HepG2 (cell line): Measurements from ENCODE around the gene ARL6IP4. TPM values are rescaled to one million over a fixed set of nuclear protein-coding genes. Genes with fewer than 3 reads are reported as not detected.

Experiments
- ATAC-seq: fragments of 200-7000 bp; cut with Tn5 transposase; 3 replicates; pipeline ENCODE4 v1.9.1; 2020; ENCODE audit warnings: mild to moderate bottlenecking, moderate library complexity
- BruUV-seq: library from RNA; stranded (reverse); fragments of 400-500 nt; replicated peaks from 2 replicates; lab custom pipeline; 2021; lab: Mats Ljungman, UMichigan
- CTCF ChIA-PET: fragments of 300-600 bp; formaldehyde crosslinking; extraction: SDS; loops from one replicate; lab custom pipeline; 2021; ENCODE audit warnings: low total read pairs, inconsistent platforms, low intra/inter-chr PET ratio; lab: Yijun Ruan, JAX
- POLR2A ChIA-PET: fragments of 350-600 bp; sonication (Branson Sonifier 250); formaldehyde crosslinking; loops from one replicate; lab custom pipeline; 2020; ENCODE audit warnings: antibody characterized with exemption, inconsistent platforms; lab: Yijun Ruan, JAX
- DNase-seq: peaks from one replicate; pipeline ENCODE4 v3.0.0-alpha.2; 2015; ENCODE audit warnings: low spot score
- FAIRE-seq: peaks from 3 replicates; lab custom pipeline; 2011; peaks lifted over from hg19 to GRCh38; lab: Jason Lieb, UNC
- H2AFZ ChIP-seq: one replicate; pipeline ENCODE4 v1.6.1; 2011; ENCODE audit warnings: low read length, inconsistent platforms
- H3K27ac ChIP-seq: fragments of 300-600 bp; 3 replicates; pipeline ENCODE4 v1.8.0; 2011; ENCODE audit warnings: mixed run types, mild to moderate bottlenecking, mixed read lengths, low read length, inconsistent platforms; ENCODE audit not compliant: insufficient read depth; ENCODE audit errors: extremely low read length
- H3K27me3 ChIP-seq, 2 experiments: fragments of 200-600 bp in 1 of 2; 2 replicates in 1 of 2; 3 replicates in 1 of 2; pipeline versions ENCODE4 v1.6.0 to v1.8.0; 2011; ENCODE audit warnings: low read length in 2 of 2, mild to moderate bottlenecking in 2 of 2, moderate library complexity in 2 of 2, inconsistent platforms in 1 of 2; ENCODE audit not compliant: insufficient read depth in 2 of 2, control insufficient read depth in 1 of 2
- H3K36me3 ChIP-seq, 2 experiments: fragments of 200-600 bp in 1 of 2; replicated peaks in 1 of 2; 2 replicates in 1 of 2; 3 replicates in 1 of 2; pipeline versions ENCODE4 v1.5.1 to v1.8.0; 2011; ENCODE audit warnings: low read length in 2 of 2, inconsistent platforms in 1 of 2; ENCODE audit not compliant: insufficient read depth in 2 of 2, control insufficient read depth in 1 of 2
- H3K4me1 ChIP-seq: 2 replicates; pipeline ENCODE4 v1.5.1; 2012; ENCODE audit warnings: low read length, inconsistent platforms; ENCODE audit not compliant: insufficient read depth
- H3K4me2 ChIP-seq: 2 replicates; pipeline ENCODE4 v1.6.0; 2011; ENCODE audit warnings: low read depth, low read length, inconsistent platforms
- H3K4me3 ChIP-seq, 3 experiments: fragments of 200-600 bp in 1 of 3; sonication (generic), shearing (Covaris generic) in 1 of 3; replicated peaks in 1 of 3; 2 replicates each; pipeline ENCODE4 v1.5.1; 2011 to 2016; ENCODE audit warnings: low read length in 3 of 3, inconsistent platforms in 2 of 3, low read depth in 2 of 3, mild to moderate bottlenecking in 2 of 3, control low read depth in 1 of 3, mixed read lengths in 1 of 3; ENCODE audit not compliant: insufficient read depth in 1 of 3
- H3K79me2 ChIP-seq: one replicate; pipeline ENCODE4 v1.6.1; 2011; ENCODE audit warnings: low read length, inconsistent platforms; ENCODE audit not compliant: insufficient read depth
- H3K9ac ChIP-seq: 2 replicates; pipeline ENCODE4 v1.6.0; 2011; ENCODE audit warnings: mild to moderate bottlenecking, low read depth, low read length, inconsistent platforms; ENCODE audit not compliant: insufficient read depth
- H3K9me3 ChIP-seq: 2 replicates; pipeline ENCODE4 v1.5.1; 2012; ENCODE audit warnings: mild to moderate bottlenecking, low read length
- H4K20me1 ChIP-seq: 2 replicates; pipeline ENCODE4 v1.6.0; 2011; ENCODE audit warnings: inconsistent platforms, mild to moderate bottlenecking, low read length, moderate library complexity; ENCODE audit not compliant: insufficient read depth
- AGO2 ChIP-seq: fragments of 200-400 bp; formaldehyde crosslinking; optimal IDR thresholded peaks from 2 replicates; pipeline ENCODE3; 2017; ENCODE audit warnings: mild to moderate bottlenecking, low read depth, low read length, moderate library complexity
- ERF ChIP-seq: IDR thresholded peaks from 2 replicates; pipeline ENCODE4 v1.6.1; 2018; ENCODE audit warnings: missing biosample characterization, missing genetic modification reagents
- FOXO1 ChIP-seq: sonication (generic); formaldehyde crosslinking; IDR thresholded peaks from 2 replicates; pipeline ENCODE4 v1.4.0; 2020; ENCODE audit warnings: missing genetic modification reagents
- HNF4G ChIP-seq, 2 experiments: sonication (generic) in 1 of 2; formaldehyde crosslinking in 1 of 2; IDR thresholded peaks; 2 replicates each; pipeline versions ENCODE4 v1.4.0 to v1.6.1; 2011 to 2020; ENCODE audit warnings: borderline replicate concordance in 2 of 2, low read depth in 2 of 2, mild to moderate bottlenecking in 2 of 2, low read length in 1 of 2, missing genetic modification reagents in 1 of 2, moderate library complexity in 1 of 2
- KDM2A ChIP-seq: sonication (generic); formaldehyde crosslinking; IDR thresholded peaks from 2 replicates; pipeline ENCODE4 v1.4.0; 2020; ENCODE audit warnings: low read depth, missing genetic modification reagents, borderline replicate concordance
- MAFG ChIP-seq: sonication (generic); formaldehyde crosslinking; IDR thresholded peaks from 2 replicates; pipeline ENCODE4 v1.5.1; 2020; ENCODE audit warnings: mild to moderate bottlenecking, missing genetic modification reagents
- ZFX ChIP-seq: sonication (generic); formaldehyde crosslinking; IDR thresholded peaks from 2 replicates; pipeline ENCODE4 v1.4.0; 2020; ENCODE audit warnings: mild to moderate bottlenecking, low read depth, missing genetic modification reagents, moderate library complexity
- ZNF138 ChIP-seq: sonication (generic); formaldehyde crosslinking; IDR thresholded peaks from 2 replicates; pipeline ENCODE4 v1.5.0; 2020; ENCODE audit warnings: mild to moderate bottlenecking, low read depth, missing genetic modification reagents
- ZNF30 ChIP-seq: sonication (generic); formaldehyde crosslinking; IDR thresholded peaks from 2 replicates; pipeline ENCODE4 v1.5.0; 2020; ENCODE audit warnings: mild to moderate bottlenecking, missing genetic modification reagents
- ZNF329 ChIP-seq: sonication (generic); formaldehyde crosslinking; IDR thresholded peaks from 2 replicates; pipeline ENCODE4 v1.9.0; 2021; ENCODE audit warnings: low read depth, mild to moderate bottlenecking, missing genetic modification reagents
- ZNF879 ChIP-seq: sonication (generic); formaldehyde crosslinking; IDR thresholded peaks from 2 replicates; pipeline ENCODE4 v1.8.1; 2023; ENCODE audit warnings: missing genetic modification reagents
- WGBS: methylation state at CpG from one replicate; pipeline ENCODE4 v1.1.6; 2017; ENCODE audit warnings: low lambda C conversion rate; 5-methylcytosine and 5-hydroxymethylcytosine counted together
- in situ Hi-C: cut with HindIII; loops from 2 replicates; pipeline ENCODE4 v1.10.0; 2017; ENCODE audit warnings: low pct_unique_long_range_greater_than_20kb; ENCODE audit not compliant: extremely low pct_ligation_motif_present
- intact Hi-C: fragments of 100-400 bp; cut with micrococcal nuclease; formaldehyde crosslinking; loops from one replicate; pipeline ENCODE4 v1.10.0; 2022; ENCODE audit not compliant: unreplicated experiment
- polyA plus RNA-seq, 8 experiments: library from polyadenylated mRNA; depleted of rRNA in 3 of 8; stranded (reverse) in 7 of 8; unstranded in 1 of 8; fragments of >200 nt; fragmentation: Illumina TruSeq in 4 of 8; extraction: Trizol in 4 of 8; gene quantifications; 2 replicates each; pipeline versions ENCODE4 v1.2.1 to v1.2.3, GENCODE V29; 2011 to 2016; ENCODE audit warnings: low read depth in 4 of 8, missing spikeins in 1 of 8, mixed read lengths in 1 of 8; ENCODE audit not compliant: insufficient read depth in 1 of 8
- total RNA-seq, 5 experiments: library from RNA; depleted of rRNA; stranded (reverse); fragments of >200 nt; fragmentation: Illumina TruSeq; extraction: Trizol; gene quantifications; 2 replicates each; pipeline ENCODE4 v1.2.3, GENCODE V29; 2016; ENCODE audit warnings: low read depth in 1 of 5
- TF ChIP-seq, protein P1 (sequence below): sonication (generic); formaldehyde crosslinking; IDR thresholded peaks from 2 replicates; pipeline ENCODE4 v1.4.0; 2020; ENCODE audit warnings: missing genetic modification reagents, borderline replicate concordance
- TF ChIP-seq, protein P2 (sequence below): sonication (generic); formaldehyde crosslinking; IDR thresholded peaks from 2 replicates; pipeline ENCODE4 v1.8.0; 2022; ENCODE audit warnings: mild to moderate bottlenecking, missing genetic modification reagents, moderate library complexity
- TF ChIP-seq, protein P3 (sequence below): sonication (generic); formaldehyde crosslinking; IDR thresholded peaks from 2 replicates; pipeline ENCODE4 v1.5.0; 2020; ENCODE audit warnings: mild to moderate bottlenecking, missing genetic modification reagents
- TF ChIP-seq, protein P4 (sequence below): sonication (generic); formaldehyde crosslinking; IDR thresholded peaks from 2 replicates; pipeline ENCODE4; 2020; ENCODE audit warnings: missing genetic modification reagents, mild to moderate bottlenecking, borderline replicate concordance

The ARL6IP4 gene
- total and polyA plus RNA-seq, 2 of the 13 experiments (the other 11 are each of a cell fraction or from before 2014, with no cell fraction given) = 155 to 220 TPM

- Histone ChIP-seq H3K9ac (peak overlapping the region; percentile 94), H3K9me3 (no peaks in the 10 kb centered on the region), H3K27me3 (no peaks in the 10 kb centered on the region; a peak in 1 of 5 replicates), H2AFZ (no peak overlapping the region), H3K4me3 (peak overlapping the region; percentile 87 to 99 (median 97)), H3K36me3 (peaks cover 3 to 19% of the 10 kb centered on the region in 2 experiments; a peak in 4 of 5 replicates), H4K20me1 (no peaks in the 10 kb centered on the region), H3K79me2 (peaks cover 42% of the 10 kb centered on the region), H3K4me2 (peak overlapping the region; percentile 96), H3K4me1 (peaks cover 78% of the 10 kb centered on the region), H3K27ac (peak overlapping the region; percentile 93)
- WGBS = under 1% methylated on average over 30 of the region's 40 CpGs
- BruUV-seq = no TSS peak
- in situ Hi-C loops = no loop called here
- DNase-seq = no peak
- ChIA-PET CTCF (no interaction called here), POLR2A (interaction anchor here (0.6 to 5.0 kb wide), 3 partner anchors 12 to 252 kb away, joined by 3 to 42 read pairs (median 4); partner anchors contain the start of genes MPHOSPH9, MTRFR and PITPNM2)
- FAIRE-seq = no peak
- intact Hi-C loops = loop anchor here (5.0 kb wide), 1 partner anchor 251 kb away; the partner anchor contains the start of genes MPHOSPH9 and MTRFR
- peak; percentile 2 for ATAC-seq
- no peak for TF ChIP-seq ERF (CRISPR knock-in tag)
- TF ChIP-seq KDM2A (CRISPR knock-in tag) = peak; percentile 0; the same call in 1 of the 2 replicates
- TF ChIP-seq, protein P1, sequence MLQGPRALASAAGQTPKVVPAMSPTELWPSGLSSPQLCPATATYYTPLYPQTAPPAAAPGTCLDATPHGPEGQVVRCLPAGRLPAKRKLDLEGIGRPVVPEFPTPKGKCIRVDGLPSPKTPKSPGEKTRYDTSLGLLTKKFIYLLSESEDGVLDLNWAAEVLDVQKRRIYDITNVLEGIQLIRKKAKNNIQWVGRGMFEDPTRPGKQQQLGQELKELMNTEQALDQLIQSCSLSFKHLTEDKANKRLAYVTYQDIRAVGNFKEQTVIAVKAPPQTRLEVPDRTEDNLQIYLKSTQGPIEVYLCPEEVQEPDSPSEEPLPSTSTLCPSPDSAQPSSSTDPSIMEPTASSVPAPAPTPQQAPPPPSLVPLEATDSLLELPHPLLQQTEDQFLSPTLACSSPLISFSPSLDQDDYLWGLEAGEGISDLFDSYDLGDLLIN (CRISPR knock-in tag) = no peak
- TF ChIP-seq ZNF879 (CRISPR knock-in tag) = peak; percentile 46; the same call in 1 of the 2 replicates
- 0 out of 2 replicates have a peak, but pooled peaks have one; percentile 27 for TF ChIP-seq MAFG (CRISPR knock-in tag)
- 0 out of 2 replicates have a peak, but pooled peaks have one; percentile 52 for TF ChIP-seq ZNF30 (CRISPR knock-in tag)
- TF ChIP-seq, protein P2, sequence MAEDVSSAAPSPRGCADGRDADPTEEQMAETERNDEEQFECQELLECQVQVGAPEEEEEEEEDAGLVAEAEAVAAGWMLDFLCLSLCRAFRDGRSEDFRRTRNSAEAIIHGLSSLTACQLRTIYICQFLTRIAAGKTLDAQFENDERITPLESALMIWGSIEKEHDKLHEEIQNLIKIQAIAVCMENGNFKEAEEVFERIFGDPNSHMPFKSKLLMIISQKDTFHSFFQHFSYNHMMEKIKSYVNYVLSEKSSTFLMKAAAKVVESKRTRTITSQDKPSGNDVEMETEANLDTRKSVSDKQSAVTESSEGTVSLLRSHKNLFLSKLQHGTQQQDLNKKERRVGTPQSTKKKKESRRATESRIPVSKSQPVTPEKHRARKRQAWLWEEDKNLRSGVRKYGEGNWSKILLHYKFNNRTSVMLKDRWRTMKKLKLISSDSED (CRISPR knock-in tag) = peak; percentile 10; the same call in 1 of the 2 replicates
- TF ChIP-seq ZNF329 (CRISPR knock-in tag) = peak; percentile 11; the same call in 1 of the 2 replicates
- no peak for TF ChIP-seq HNF4G (IDR thresholded peaks at IDR 0.05; ENCODE audit: borderline replicate concordance, low read depth, low read length)
- TF ChIP-seq HNF4G (CRISPR knock-in tag; IDR thresholded peaks at IDR 0.05; ENCODE audit: borderline replicate concordance, low read depth) = no peak
- TF ChIP-seq FOXO1 (CRISPR knock-in tag) = peak; percentile 35; the same call in 1 of the 2 replicates
- peak; percentile 14 for TF ChIP-seq AGO2
- no peak for TF ChIP-seq ZFX
- TF ChIP-seq, protein P3, sequence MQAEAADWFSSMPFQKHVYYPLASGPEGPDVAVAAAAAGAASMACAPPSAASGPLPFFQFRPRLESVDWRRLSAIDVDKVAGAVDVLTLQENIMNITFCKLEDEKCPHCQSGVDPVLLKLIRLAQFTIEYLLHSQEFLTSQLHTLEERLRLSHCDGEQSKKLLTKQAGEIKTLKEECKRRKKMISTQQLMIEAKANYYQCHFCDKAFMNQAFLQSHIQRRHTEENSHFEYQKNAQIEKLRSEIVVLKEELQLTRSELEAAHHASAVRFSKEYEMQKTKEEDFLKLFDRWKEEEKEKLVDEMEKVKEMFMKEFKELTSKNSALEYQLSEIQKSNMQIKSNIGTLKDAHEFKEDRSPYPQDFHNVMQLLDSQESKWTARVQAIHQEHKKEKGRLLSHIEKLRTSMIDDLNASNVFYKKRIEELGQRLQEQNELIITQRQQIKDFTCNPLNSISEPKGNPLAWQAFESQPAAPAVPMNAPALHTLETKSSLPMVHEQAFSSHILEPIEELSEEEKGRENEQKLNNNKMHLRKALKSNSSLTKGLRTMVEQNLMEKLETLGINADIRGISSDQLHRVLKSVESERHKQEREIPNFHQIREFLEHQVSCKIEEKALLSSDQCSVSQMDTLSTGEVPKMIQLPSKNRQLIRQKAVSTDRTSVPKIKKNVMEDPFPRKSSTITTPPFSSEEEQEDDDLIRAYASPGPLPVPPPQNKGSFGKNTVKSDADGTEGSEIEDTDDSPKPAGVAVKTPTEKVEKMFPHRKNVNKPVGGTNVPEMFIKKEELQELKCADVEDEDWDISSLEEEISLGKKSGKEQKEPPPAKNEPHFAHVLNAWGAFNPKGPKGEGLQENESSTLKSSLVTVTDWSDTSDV = peak; percentile 69; the same call in 1 of the 2 replicates
- TF ChIP-seq, protein P4, sequence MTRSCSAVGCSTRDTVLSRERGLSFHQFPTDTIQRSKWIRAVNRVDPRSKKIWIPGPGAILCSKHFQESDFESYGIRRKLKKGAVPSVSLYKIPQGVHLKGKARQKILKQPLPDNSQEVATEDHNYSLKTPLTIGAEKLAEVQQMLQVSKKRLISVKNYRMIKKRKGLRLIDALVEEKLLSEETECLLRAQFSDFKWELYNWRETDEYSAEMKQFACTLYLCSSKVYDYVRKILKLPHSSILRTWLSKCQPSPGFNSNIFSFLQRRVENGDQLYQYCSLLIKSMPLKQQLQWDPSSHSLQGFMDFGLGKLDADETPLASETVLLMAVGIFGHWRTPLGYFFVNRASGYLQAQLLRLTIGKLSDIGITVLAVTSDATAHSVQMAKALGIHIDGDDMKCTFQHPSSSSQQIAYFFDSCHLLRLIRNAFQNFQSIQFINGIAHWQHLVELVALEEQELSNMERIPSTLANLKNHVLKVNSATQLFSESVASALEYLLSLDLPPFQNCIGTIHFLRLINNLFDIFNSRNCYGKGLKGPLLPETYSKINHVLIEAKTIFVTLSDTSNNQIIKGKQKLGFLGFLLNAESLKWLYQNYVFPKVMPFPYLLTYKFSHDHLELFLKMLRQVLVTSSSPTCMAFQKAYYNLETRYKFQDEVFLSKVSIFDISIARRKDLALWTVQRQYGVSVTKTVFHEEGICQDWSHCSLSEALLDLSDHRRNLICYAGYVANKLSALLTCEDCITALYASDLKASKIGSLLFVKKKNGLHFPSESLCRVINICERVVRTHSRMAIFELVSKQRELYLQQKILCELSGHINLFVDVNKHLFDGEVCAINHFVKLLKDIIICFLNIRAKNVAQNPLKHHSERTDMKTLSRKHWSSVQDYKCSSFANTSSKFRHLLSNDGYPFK (CRISPR knock-in tag) = 0 out of 2 replicates have a peak, but pooled peaks have one; percentile 18
- TF ChIP-seq ZNF138 (CRISPR knock-in tag) = 0 out of 2 replicates have a peak, but pooled peaks have one; percentile 56
Measured at GRCh38 chr12:122981036-122981471, 573 bp downstream of the ARL6IP4 start.
